HG03103 (cell line): ENCODE data around the gene MAN2C1.
"Not testable (repeated sequence)": the region's sequence is repeated elsewhere in the genome, so short reads cannot be mapped to it uniquely, and the experiment has no call there.

Experiments used
- ATAC-seq: cut with Tn5 transposase; IDR thresholded peaks from one replicate; pipeline ENCODE4 v1.9.1; 2021; ENCODE audit warnings: low read depth; ENCODE audit not compliant: unreplicated experiment

The MAN2C1 gene

DNA sequence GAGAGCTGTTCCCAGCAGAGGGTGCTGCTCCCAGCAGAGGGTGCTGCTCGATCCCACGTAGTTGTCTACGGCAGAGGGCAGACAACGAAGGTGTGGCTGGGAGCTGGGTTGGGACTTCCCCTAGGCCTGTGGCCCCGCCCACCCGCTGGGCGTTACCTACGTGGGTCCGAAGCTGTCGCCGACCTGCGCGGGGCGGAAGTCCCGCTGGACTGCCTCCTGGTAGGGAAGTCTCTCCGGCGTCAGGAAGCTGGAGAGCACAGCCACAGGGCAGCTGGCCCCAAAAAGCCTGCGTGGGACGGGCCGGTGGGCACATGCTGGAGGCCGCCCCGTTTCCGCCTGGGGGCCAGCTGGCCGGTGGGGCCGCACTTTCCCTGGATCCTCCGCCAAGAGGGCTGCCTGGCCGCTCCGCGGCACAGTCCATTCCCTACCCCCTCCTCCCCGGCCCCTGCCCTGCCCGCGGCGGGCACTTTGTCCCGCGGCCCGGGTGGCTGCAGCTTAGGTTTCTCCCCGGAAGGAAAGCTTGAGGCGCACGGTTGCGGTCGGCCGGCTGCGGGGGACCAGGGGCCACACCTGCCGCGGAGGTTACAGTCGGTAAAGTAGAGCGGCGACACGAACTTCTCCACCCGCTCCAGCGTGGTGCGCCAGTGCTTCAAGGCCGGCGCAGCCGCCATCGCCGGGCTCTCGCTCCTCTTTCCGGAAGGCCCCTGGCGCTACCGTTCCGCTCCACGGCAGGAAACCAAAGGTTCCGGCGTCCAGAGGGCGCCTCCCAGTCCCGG is at the start of gene MAN2C1:
Gene MAN2C1 (minus strand): TSS at position 695 of the 776 bp plus-strand sequence. CDS start 24 bp downstream, at position 671.
- peak; percentile 81 for ATAC-seq

DNA sequence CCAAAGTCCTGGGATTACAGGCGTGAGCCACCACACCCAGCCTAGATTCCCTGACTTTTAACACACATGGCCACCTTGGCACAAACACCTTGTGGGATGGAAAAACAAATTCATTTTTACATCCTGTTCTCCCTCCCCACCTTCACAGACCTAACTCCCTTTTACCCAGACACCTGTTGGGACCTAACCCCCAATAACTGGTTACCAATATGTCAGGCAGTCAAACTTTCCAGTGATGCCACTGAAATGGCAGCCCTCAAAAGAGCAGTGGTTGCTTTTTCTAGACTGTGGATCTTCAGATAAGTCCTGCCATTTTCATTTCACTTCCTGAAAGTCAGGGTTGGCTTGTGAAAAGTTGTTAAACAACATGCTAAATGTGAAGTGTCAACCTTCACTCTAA is 48.2 kb upstream of the MAN2C1 start:
- ATAC-seq: no peak

GRCh38 chr15:75410196-75410595 is 41.8 kb upstream of the MAN2C1 start:
- no peak for ATAC-seq

- no peak for ATAC-seq
Measured at GRCh38 chr15:75407083-75407482, 38.7 kb upstream of the MAN2C1 start.

DNA sequence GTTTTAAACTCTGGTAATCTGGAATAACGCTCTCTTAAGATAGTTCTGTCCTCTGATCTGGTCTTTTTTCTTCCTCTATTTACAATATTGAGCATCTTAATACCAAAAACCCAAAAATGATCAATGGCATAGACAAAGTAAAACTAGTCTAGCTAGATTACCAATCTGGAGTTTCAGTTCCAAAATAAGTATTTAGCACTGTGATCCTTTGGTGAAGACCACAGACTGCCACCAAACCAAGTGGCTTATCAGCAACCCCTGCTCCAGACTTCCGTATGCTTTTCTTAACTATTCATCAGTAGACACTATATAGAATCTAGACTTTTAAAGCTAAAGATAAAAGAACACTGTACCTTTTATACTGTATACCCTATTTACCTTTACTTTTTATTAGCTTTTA is 35.5 kb upstream of the MAN2C1 start:
- ATAC-seq: no peak

DNA sequence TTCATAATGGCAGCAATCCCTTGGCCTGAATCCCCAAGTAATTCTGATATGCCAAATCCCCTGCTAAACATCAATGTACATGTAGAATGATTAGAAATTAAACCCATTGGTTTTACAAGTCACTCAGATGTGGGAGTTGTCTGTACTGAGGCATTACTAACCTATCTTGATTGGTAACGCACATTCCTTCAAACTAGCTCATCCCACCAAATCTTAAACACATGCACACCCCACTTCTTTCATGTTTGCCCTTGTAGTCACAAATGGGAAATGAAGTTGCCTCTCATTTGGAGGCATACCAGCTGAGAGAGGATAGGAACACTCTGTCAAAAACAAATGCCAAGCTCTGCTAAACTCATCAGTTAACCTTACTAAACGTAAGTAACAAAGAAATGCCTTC is 29.1 kb upstream of the MAN2C1 start:
- no peak for ATAC-seq

- ATAC-seq: no peak
Measured at GRCh38 chr15:75389791-75390382, 21.5 kb upstream of the MAN2C1 start.

GRCh38 chr15:75383986-75384385 is 15.6 kb upstream of the MAN2C1 start:
- not testable (repeated sequence) for ATAC-seq

DNA sequence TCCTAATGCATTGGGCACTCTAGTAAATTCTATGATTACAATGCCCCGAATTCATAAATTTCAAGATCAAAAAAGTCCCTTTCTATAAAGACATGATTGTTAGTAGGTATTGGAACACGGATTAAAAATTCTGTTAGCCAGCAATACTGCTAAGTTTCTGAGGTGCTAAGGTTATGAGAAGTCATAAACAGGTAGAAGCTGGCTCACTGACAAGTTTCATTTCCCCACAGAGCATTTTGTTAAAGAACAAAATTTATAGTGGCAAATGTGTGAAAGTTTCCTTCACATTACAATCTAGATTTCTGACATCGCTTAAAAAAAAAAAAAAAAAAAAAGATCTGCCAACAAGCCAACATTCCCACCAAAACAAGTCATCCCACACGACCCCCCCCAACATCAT is 12.4 kb upstream of the MAN2C1 start:
- ATAC-seq: no peak

GRCh38 chr15:75371901-75372688 is 3.7 kb upstream of the MAN2C1 start:
- no peak for ATAC-seq

GRCh38 chr15:75371486-75371885 is 3.1 kb upstream of the MAN2C1 start:
- no peak for ATAC-seq

- no peak for ATAC-seq
Measured at GRCh38 chr15:75369897-75370581, 1.6 kb upstream of the MAN2C1 start.

GRCh38 chr15:75368689-75369239 is 357 bp upstream of the MAN2C1 start:
- ATAC-seq: no peak

GRCh38 chr15:75367406-75367912 is 948 bp downstream of the MAN2C1 start:
- ATAC-seq: no peak

GRCh38 chr15:75367006-75367405 is 1.4 kb downstream of the MAN2C1 start:
- no peak for ATAC-seq

DNA sequence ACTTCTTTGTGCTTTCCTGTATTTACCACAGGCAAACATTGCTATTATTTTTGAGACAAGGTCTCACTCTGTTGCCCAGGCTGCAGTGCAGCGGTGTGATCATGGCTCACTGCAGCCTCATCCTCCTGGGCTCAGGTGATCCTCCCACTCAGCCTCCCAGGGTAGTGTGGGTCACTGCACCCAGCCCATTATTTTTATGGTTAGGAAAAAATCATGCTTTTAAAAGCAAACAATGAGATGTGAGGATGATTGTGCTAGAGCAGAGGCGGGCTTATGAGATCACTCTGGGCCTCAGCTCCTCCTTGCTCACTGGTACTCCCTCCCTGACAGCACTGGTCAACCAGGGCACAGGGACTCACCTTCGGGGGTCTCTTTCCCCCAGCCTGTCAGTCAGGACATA is 2.2 kb downstream of the MAN2C1 start:
- no peak for ATAC-seq

GRCh38 chr15:75364881-75365280 is 3.5 kb downstream of the MAN2C1 start:
- ATAC-seq: no peak

GRCh38 chr15:75363786-75364185 is 4.6 kb downstream of the MAN2C1 start:
- ATAC-seq: no peak

GRCh38 chr15:75362642-75363249 is 5.7 kb downstream of the MAN2C1 start:
- ATAC-seq: no peak
